IMR-90 (cell line): ENCODE data around the gene RGS4. TPM values are rescaled to one million over a fixed set of nuclear protein-coding genes. Genes with fewer than 3 reads are reported as not detected.

ENCODE experiments used
- ATAC-seq: fragments of 200-7000 bp; cut with Tn5 transposase; 2 replicates; pipeline ENCODE4 v1.9.1; 2020; ENCODE audit warnings: low read depth, mild to moderate bottlenecking, moderate library complexity
- BruUV-seq: library from RNA; stranded (reverse); fragments of 400-500 nt; replicated peaks from 2 replicates; lab custom pipeline; 2021; lab: Mats Ljungman, UMichigan
- CTCF ChIA-PET: fragments of 300-600 bp; formaldehyde crosslinking; extraction: SDS; loops from one replicate; lab custom pipeline; 2021; ENCODE audit warnings: antibody characterized with exemption; lab: Yijun Ruan, JAX
- POLR2A ChIA-PET: fragments of 300-600 bp; sonication (Branson Sonifier 250); formaldehyde crosslinking; loops from one replicate; lab custom pipeline; 2022; ENCODE audit warnings: antibody characterized with exemption; ENCODE audit not compliant: unreplicated experiment; lab: Charles Lee
- DNase-seq: peaks from one replicate; pipeline ENCODE4 v3.0.0; 2013
- H2AFZ ChIP-seq: replicated peaks from 2 replicates; pipeline ENCODE3; 2013; ENCODE audit warnings: low read length, mild to moderate bottlenecking; ENCODE audit not compliant: poor library complexity
- H2AK5ac ChIP-seq: 2 replicates; pipeline ENCODE4 v1.6.1; 2013; ENCODE audit warnings: low read depth, low read length, inconsistent platforms
- H2AK9ac ChIP-seq: replicated peaks from 2 replicates; pipeline ENCODE3; 2013; ENCODE audit warnings: mild to moderate bottlenecking, low read depth, low read length, moderate library complexity; ENCODE audit not compliant: poor library complexity
- H2BK120ac ChIP-seq: 2 replicates; pipeline ENCODE4 v1.6.1; 2013; ENCODE audit warnings: low read depth, low read length, inconsistent platforms
- H2BK15ac ChIP-seq: 3 replicates; pipeline ENCODE4 v1.6.1; 2013; ENCODE audit warnings: low read depth, low read length, inconsistent platforms
- H2BK20ac ChIP-seq: 2 replicates; pipeline ENCODE4 v1.6.1; 2013; ENCODE audit warnings: low read depth, mild to moderate bottlenecking, inconsistent platforms, low read length, moderate library complexity
- H2BK5ac ChIP-seq: 2 replicates; pipeline ENCODE4 v1.6.1; 2013; ENCODE audit warnings: mild to moderate bottlenecking, low read depth, low read length, inconsistent platforms; ENCODE audit not compliant: poor library complexity, severe bottlenecking
- H3K14ac ChIP-seq: replicated peaks from 2 replicates; pipeline ENCODE4 v1.6.1; 2013; ENCODE audit warnings: low read depth, low read length, inconsistent platforms
- H3K18ac ChIP-seq: 2 replicates; pipeline ENCODE4 v1.6.1; 2013; ENCODE audit warnings: low read depth, low read length, control low read depth
- H3K23ac ChIP-seq: 2 replicates; pipeline ENCODE4 v1.6.1; 2013; ENCODE audit warnings: low read depth, low read length, inconsistent platforms
- H3K27ac ChIP-seq: 2 replicates; pipeline ENCODE4 v1.5.1; 2013; ENCODE audit warnings: mild to moderate bottlenecking, control low read depth, low read length; ENCODE audit not compliant: insufficient read depth
- H3K27me3 ChIP-seq: 2 replicates; pipeline ENCODE4 v1.6.1; 2013; ENCODE audit warnings: low read length; ENCODE audit not compliant: control insufficient read depth, insufficient read depth
- H3K36me3 ChIP-seq: 2 replicates; pipeline ENCODE4 v1.6.1; 2013; ENCODE audit warnings: low read length, mixed read lengths; ENCODE audit not compliant: control insufficient read depth, insufficient read depth
- H3K4ac ChIP-seq: 2 replicates; pipeline ENCODE4 v1.6.1; 2013; ENCODE audit warnings: low read depth, low read length, inconsistent platforms
- H3K4me1 ChIP-seq: 2 replicates; pipeline ENCODE4 v1.6.1; 2013; ENCODE audit warnings: low read length, mixed read lengths; ENCODE audit not compliant: control insufficient read depth, insufficient read depth
- H3K4me2 ChIP-seq: 2 replicates; pipeline ENCODE4 v1.6.1; 2013; ENCODE audit warnings: low read depth, mild to moderate bottlenecking, control low read depth, low read length, moderate library complexity
- H3K4me3 ChIP-seq: 2 replicates; pipeline ENCODE4 v1.5.1; 2013; ENCODE audit warnings: low read depth, mild to moderate bottlenecking, control low read depth, low read length, moderate library complexity; ENCODE audit not compliant: insufficient read depth
- H3K56ac ChIP-seq: 2 replicates; pipeline ENCODE4 v1.6.1; 2013; ENCODE audit warnings: low read length, inconsistent platforms; ENCODE audit not compliant: insufficient read depth; ENCODE audit errors: extremely low read depth
- H3K79me1 ChIP-seq, 2 experiments: 2 replicates each; pipeline ENCODE4 v1.6.1; 2013; ENCODE audit warnings: low read length in 2 of 2, inconsistent platforms in 1 of 2, low read depth in 1 of 2
- H3K9ac ChIP-seq: 2 replicates; pipeline ENCODE4 v1.6.1; 2013; ENCODE audit warnings: low read depth, low read length, control low read depth
- H3K9me1 ChIP-seq: 2 replicates; pipeline ENCODE4 v1.6.1; 2013; ENCODE audit warnings: low read length, inconsistent platforms; ENCODE audit not compliant: insufficient read depth
- H3K9me3 ChIP-seq: 2 replicates; pipeline ENCODE4 v1.6.1; 2013; ENCODE audit warnings: low read length; ENCODE audit not compliant: control insufficient read depth, insufficient read depth
- H4K20me1 ChIP-seq: 2 replicates; pipeline ENCODE4 v1.6.1; 2013; ENCODE audit warnings: low read length, inconsistent platforms; ENCODE audit not compliant: insufficient read depth
- H4K5ac ChIP-seq: 2 replicates; pipeline ENCODE4 v1.6.1; 2013; ENCODE audit warnings: mild to moderate bottlenecking, low read depth, low read length, control low read depth
- H4K8ac ChIP-seq, 2 experiments: 2 replicates each; pipeline ENCODE4 v1.6.1; 2013; ENCODE audit warnings: low read depth in 2 of 2, low read length in 2 of 2, control low read depth in 1 of 2, inconsistent platforms in 1 of 2
- H4K91ac ChIP-seq: 2 replicates; pipeline ENCODE4 v1.6.1; 2013; ENCODE audit warnings: low read depth, low read length, inconsistent platforms; ENCODE audit not compliant: insufficient read depth
- CEBPB ChIP-seq: IDR thresholded peaks from 2 replicates; pipeline ENCODE4 v1.6.1; 2012; ENCODE audit warnings: low read depth, low read length, improper control_type of control experiment
- MAFK ChIP-seq: IDR thresholded peaks from 2 replicates; pipeline ENCODE4 v1.6.1; 2012; ENCODE audit warnings: low read depth, low read length, improper control_type of control experiment
- WGBS, 2 experiments: methylation state at CpG; one replicate each; pipeline versions ENCODE4 v1.1.5 to v1.1.7; 2013; ENCODE audit warnings: missing lambda C conversion rate in 2 of 2; ENCODE audit not compliant: insufficient read length in 1 of 2; ENCODE audit errors: extremely low coverage in 2 of 2; 5-methylcytosine and 5-hydroxymethylcytosine counted together
- dilution Hi-C: fragments of 300-500 bp; cut with HindIII; formaldehyde crosslinking; loops from one replicate; pipeline ENCODE4 v1.14.3; 2018; ENCODE audit warnings: low sequenced_read_pairs; ENCODE audit not compliant: unreplicated experiment
- in situ Hi-C: fragments of 300-500 bp; cut with MboI; formaldehyde crosslinking; loops from 3 replicates; pipeline ENCODE4 v1.14.3; 2019; ENCODE audit warnings: low sequenced_read_pairs, inconsistent platforms, mixed read lengths
- intact Hi-C: fragments of 100-400 bp; cut with micrococcal nuclease; formaldehyde crosslinking; loops from 2 replicates; pipeline ENCODE4 v1.10.0; 2022
- polyA plus RNA-seq, 3 experiments: library from polyadenylated mRNA; depleted of rRNA; stranded (reverse); fragments of >200 nt; gene quantifications; 2 replicates each; pipeline ENCODE4 v1.2.3, GENCODE V29; 2012; ENCODE audit warnings: low replicate concordance in 1 of 3
- total RNA-seq: library from RNA; depleted of rRNA; stranded (reverse); fragments of >200 nt; gene quantifications from 2 replicates; pipeline ENCODE4 v1.2.3, GENCODE V29; 2012
- TF ChIP-seq, protein P1 (sequence below): conservative IDR thresholded peaks from 2 replicates; pipeline ENCODE4 v1.5.1; 2012; ENCODE audit warnings: mild to moderate bottlenecking, low read depth, low read length, improper control_type of control experiment
- TF ChIP-seq, protein P2 (sequence below): fragments of 150-350 bp; IDR thresholded peaks from 2 replicates; pipeline ENCODE4 v1.6.1; 2016; ENCODE audit warnings: low read depth, mild to moderate bottlenecking, low read length, moderate library complexity, borderline replicate concordance

The RGS4 gene
- total and polyA plus RNA-seq, 2 of the 4 experiments (the other 2 are of a cell fraction) = 202 to 538 TPM

DNA sequence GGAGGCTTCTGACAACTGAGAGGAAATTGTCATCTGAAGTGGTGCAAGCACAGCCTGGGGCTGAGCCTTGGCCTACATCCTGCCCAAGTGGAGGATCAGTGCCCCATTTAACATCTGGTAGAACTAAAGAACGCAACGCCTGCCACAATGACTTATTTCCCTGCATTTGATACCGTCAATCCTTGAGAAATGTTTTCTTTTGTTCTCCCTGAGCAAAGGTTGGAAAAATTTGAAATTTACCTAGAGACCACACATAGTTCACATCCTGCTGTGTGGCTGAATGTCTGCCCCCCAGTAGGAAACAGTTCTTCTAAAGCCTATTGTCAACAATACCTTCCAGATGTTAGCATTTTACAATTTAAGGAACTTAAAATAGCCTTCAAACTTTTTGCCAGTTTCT is 5.6 kb upstream of the RGS4 start:
- Histone ChIP-seq H3K27ac (no peak overlapping the region), H4K91ac (no peak overlapping the region), H3K9me3 (no peaks in the 10 kb centered on the region), H3K9ac (no peak overlapping the region), H2BK15ac (no peak overlapping the region), H3K9me1 (no peaks in the 10 kb centered on the region), H3K14ac (no peak overlapping the region), H3K4ac (no peak overlapping the region), H2AK9ac (no peak overlapping the region), H3K56ac (no peak overlapping the region), H2AK5ac (no peak overlapping the region), H2AFZ (no peak overlapping the region), H3K4me3 (no peak overlapping the region), H4K8ac (no peak overlapping the region), H2BK20ac (no peak overlapping the region), H3K79me1 (no peaks in the 10 kb centered on the region), H3K36me3 (no peaks in the 10 kb centered on the region), H3K23ac (no peak overlapping the region), H4K20me1 (no peaks in the 10 kb centered on the region), H3K4me1 (no peaks in the 10 kb centered on the region; the same call in 1 of the 2 replicates), H4K5ac (no peak overlapping the region), H2BK120ac (no peak overlapping the region), H3K4me2 (no peak overlapping the region), H3K18ac (no peak overlapping the region), H2BK5ac (no peak overlapping the region), H3K27me3 (no peaks in the 10 kb centered on the region)
- WGBS, 2 experiments = 100% methylated on average over 1 of the region's 3 CpGs; no CpG with 5 or more reads in 1 of the 2 experiments
- intact Hi-C loops (no loop called here), in situ Hi-C loops (no loop called here), dilution Hi-C loops (loop anchor here (25.0 kb wide), 1 partner anchor 201 kb away; the partner anchor contains the start of gene CCDC190)
- TF ChIP-seq CEBPB = no peak
- TF ChIP-seq MAFK = no peak
- TF ChIP-seq, protein P1, sequence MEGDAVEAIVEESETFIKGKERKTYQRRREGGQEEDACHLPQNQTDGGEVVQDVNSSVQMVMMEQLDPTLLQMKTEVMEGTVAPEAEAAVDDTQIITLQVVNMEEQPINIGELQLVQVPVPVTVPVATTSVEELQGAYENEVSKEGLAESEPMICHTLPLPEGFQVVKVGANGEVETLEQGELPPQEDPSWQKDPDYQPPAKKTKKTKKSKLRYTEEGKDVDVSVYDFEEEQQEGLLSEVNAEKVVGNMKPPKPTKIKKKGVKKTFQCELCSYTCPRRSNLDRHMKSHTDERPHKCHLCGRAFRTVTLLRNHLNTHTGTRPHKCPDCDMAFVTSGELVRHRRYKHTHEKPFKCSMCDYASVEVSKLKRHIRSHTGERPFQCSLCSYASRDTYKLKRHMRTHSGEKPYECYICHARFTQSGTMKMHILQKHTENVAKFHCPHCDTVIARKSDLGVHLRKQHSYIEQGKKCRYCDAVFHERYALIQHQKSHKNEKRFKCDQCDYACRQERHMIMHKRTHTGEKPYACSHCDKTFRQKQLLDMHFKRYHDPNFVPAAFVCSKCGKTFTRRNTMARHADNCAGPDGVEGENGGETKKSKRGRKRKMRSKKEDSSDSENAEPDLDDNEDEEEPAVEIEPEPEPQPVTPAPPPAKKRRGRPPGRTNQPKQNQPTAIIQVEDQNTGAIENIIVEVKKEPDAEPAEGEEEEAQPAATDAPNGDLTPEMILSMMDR = no peak
- TF ChIP-seq, protein P2, sequence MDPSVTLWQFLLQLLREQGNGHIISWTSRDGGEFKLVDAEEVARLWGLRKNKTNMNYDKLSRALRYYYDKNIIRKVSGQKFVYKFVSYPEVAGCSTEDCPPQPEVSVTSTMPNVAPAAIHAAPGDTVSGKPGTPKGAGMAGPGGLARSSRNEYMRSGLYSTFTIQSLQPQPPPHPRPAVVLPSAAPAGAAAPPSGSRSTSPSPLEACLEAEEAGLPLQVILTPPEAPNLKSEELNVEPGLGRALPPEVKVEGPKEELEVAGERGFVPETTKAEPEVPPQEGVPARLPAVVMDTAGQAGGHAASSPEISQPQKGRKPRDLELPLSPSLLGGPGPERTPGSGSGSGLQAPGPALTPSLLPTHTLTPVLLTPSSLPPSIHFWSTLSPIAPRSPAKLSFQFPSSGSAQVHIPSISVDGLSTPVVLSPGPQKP = no peak
- CTCF ChIA-PET = interaction anchor here (1.0 kb wide), 1 partner anchor 185 kb away, joined by 3 read pairs; no protein-coding TSS in a partner anchor
- no peak for ATAC-seq
- POLR2A ChIA-PET = no interaction called here
- no TSS peak for BruUV-seq
- DNase-seq = no peak
